A673 (cell line): ENCODE data around the gene KBTBD13.
A peak's percentile ranks its signal among the peaks of the same experiment; 100 is the strongest.

Source experiments
- CTCF ChIP-seq: fragments of 300-800, 200-600 bp; sonication (generic); conservative IDR thresholded peaks from 2 replicates; pipeline ENCODE4 v1.5.1; 2017; ENCODE audit warnings: low read depth, mild to moderate bottlenecking, antibody characterized with exemption, low read length, moderate library complexity, mixed read lengths
- EZH2 ChIP-seq: fragments of 200-600 bp; sonication (generic); IDR thresholded peaks from 2 replicates; pipeline ENCODE4 v1.6.1; 2017; ENCODE audit warnings: borderline replicate concordance, low read depth, mild to moderate bottlenecking, mixed read lengths, antibody characterized with exemption, low read length; ENCODE audit not compliant: poor library complexity, severe bottlenecking

GRCh38 chr15:65086680-65087111, 10.2 kb downstream of the KBTBD13 start:
- TF ChIP-seq CTCF (peak; percentile 29; the same call in 1 of the 2 replicates), EZH2 (no peak)
